ENCODE results near the gene TBL1Y. TPM values are rescaled to one million over a fixed set of nuclear protein-coding genes. Genes with fewer than 3 reads are reported as not detected.

The TBL1Y gene
- polyA plus RNA-seq, 3 donors: not detected

GRCh38 chrY:7099742-7100141 is 189.2 kb downstream of the TBL1Y start:
- Mint-ChIP-seq H3K27me3 (ENCODE audit: low read depth in 3 of 3) (no peaks in the 10 kb centered on the region), H3K4me3 (no peak overlapping the region), H3K36me3 (no peaks in the 10 kb centered on the region), H3K9me3 (no peaks in the 10 kb centered on the region), H3K27ac (no peak overlapping the region), H3K4me1 (no peaks in the 10 kb centered on the region)
- no peaks in the 10 kb centered on the region for H3K27me3 ChIP-seq (ENCODE audit: control insufficient read depth in 2 of 2, insufficient read depth in 2 of 2, low read length in 2 of 2)
- no peak overlapping the region for H3K9ac ChIP-seq (ENCODE audit: insufficient read depth, low read length, poor library complexity, severe bottlenecking)
- no peaks in the 10 kb centered on the region for H3K79me2 ChIP-seq (ENCODE audit: insufficient read depth, low read length)
- H4K20me1 ChIP-seq (ENCODE audit: insufficient read depth, low read length): no peaks in the 10 kb centered on the region
- no peaks in the 10 kb centered on the region for H3K9me3 ChIP-seq (replicated peaks in 1 of 2; ENCODE audit: control insufficient read depth in 1 of 2, insufficient read depth in 1 of 2, low read length in 2 of 2)
- no peaks in the 10 kb centered on the region for H3K4me1 ChIP-seq (ENCODE audit: control insufficient read depth in 1 of 2, insufficient read depth in 2 of 2, low read length in 2 of 2)
- no peak overlapping the region for H3K4me3 ChIP-seq (replicated peaks in 1 of 3; ENCODE audit: low read depth in 2 of 3, low read length in 3 of 3)
- no CpG with 5 or more reads among the region's 3 CpGs for WGBS (ENCODE audit: insufficient coverage)
- no peak overlapping the region for H2AFZ ChIP-seq (ENCODE audit: insufficient read depth, low read depth, low read length, poor library complexity, severe bottlenecking)
- H3K4me2 ChIP-seq (replicated peaks; ENCODE audit: extremely low read depth, low read length, poor library complexity, severe bottlenecking): no peak overlapping the region
- TF ChIP-seq, protein P1, sequence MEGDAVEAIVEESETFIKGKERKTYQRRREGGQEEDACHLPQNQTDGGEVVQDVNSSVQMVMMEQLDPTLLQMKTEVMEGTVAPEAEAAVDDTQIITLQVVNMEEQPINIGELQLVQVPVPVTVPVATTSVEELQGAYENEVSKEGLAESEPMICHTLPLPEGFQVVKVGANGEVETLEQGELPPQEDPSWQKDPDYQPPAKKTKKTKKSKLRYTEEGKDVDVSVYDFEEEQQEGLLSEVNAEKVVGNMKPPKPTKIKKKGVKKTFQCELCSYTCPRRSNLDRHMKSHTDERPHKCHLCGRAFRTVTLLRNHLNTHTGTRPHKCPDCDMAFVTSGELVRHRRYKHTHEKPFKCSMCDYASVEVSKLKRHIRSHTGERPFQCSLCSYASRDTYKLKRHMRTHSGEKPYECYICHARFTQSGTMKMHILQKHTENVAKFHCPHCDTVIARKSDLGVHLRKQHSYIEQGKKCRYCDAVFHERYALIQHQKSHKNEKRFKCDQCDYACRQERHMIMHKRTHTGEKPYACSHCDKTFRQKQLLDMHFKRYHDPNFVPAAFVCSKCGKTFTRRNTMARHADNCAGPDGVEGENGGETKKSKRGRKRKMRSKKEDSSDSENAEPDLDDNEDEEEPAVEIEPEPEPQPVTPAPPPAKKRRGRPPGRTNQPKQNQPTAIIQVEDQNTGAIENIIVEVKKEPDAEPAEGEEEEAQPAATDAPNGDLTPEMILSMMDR (IDR thresholded peaks at IDR 0.05): no peak
- no peak overlapping the region for H3K27ac ChIP-seq (ENCODE audit: low read depth in 1 of 2, low read length in 2 of 2)
- no peak for DNase-seq
- intact Hi-C loops (cut with micrococcal nuclease): no loop called here
- no peaks in the 10 kb centered on the region for H3K36me3 ChIP-seq (replicated peaks in 1 of 2; ENCODE audit: control insufficient read depth in 1 of 2, insufficient read depth in 2 of 2, low read length in 2 of 2)

DNA sequence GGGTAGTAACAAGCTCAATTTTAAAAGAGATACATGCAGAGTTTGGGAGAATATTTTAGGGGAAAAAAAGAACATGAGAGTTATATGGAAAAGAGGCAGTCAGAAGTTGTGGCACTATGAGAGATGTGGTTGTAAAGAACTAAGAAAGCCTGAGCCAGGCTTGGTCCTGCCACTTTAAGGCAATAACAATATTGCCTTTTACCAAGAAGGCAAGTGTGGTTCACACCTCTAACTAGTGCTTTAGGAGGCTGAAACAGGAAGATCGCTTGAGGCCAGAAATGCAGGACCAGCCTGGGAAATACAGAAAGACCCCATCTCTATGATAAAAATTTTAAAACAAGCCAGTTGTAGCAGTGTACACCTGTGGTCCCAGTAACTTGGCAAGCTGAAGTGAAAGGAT is 192.2 kb downstream of the TBL1Y start:
- H3K4me3 Mint-ChIP-seq: no peak overlapping the region
- no peak overlapping the region for H3K4me2 ChIP-seq (replicated peaks; ENCODE audit: extremely low read depth, low read length, poor library complexity, severe bottlenecking)
- H3K79me2 ChIP-seq (ENCODE audit: insufficient read depth, low read length): no peaks in the 10 kb centered on the region
- intact Hi-C loops (cut with micrococcal nuclease): no loop called here
- H3K27ac Mint-ChIP-seq: no peak overlapping the region
- no peaks in the 10 kb centered on the region for H3K27me3 ChIP-seq (ENCODE audit: control insufficient read depth in 2 of 2, insufficient read depth in 2 of 2, low read length in 2 of 2)
- no peaks in the 10 kb centered on the region for H3K9me3 ChIP-seq (replicated peaks in 1 of 2; ENCODE audit: control insufficient read depth in 1 of 2, insufficient read depth in 1 of 2, low read length in 2 of 2)
- no peak for DNase-seq
- no peak overlapping the region for H3K4me3 ChIP-seq (replicated peaks in 1 of 3; ENCODE audit: low read depth in 2 of 3, low read length in 3 of 3)
- no peaks in the 10 kb centered on the region for H3K4me1 ChIP-seq (ENCODE audit: control insufficient read depth in 1 of 2, insufficient read depth in 2 of 2, low read length in 2 of 2)
- H3K36me3 ChIP-seq (replicated peaks in 1 of 2; ENCODE audit: control insufficient read depth in 1 of 2, insufficient read depth in 2 of 2, low read length in 2 of 2): no peaks in the 10 kb centered on the region
- H3K9ac ChIP-seq (ENCODE audit: insufficient read depth, low read length, poor library complexity, severe bottlenecking): no peak overlapping the region
- TF ChIP-seq, protein P1 (IDR thresholded peaks at IDR 0.05): no peak
- no CpG with 5 or more reads among the region's 1 CpG for WGBS (ENCODE audit: insufficient coverage)
- peaks cover 0 to 1% (median 0%) of the 10 kb centered on the region in 3 donors for H3K27me3 Mint-ChIP-seq (ENCODE audit: low read depth in 3 of 3)
- H3K27ac ChIP-seq (ENCODE audit: low read depth in 1 of 2, low read length in 2 of 2): no peak overlapping the region
- H3K9me3 Mint-ChIP-seq: peaks cover 0 to 2% (median 0%) of the 10 kb centered on the region in 7 donors
- no peaks in the 10 kb centered on the region for H4K20me1 ChIP-seq (ENCODE audit: insufficient read depth, low read length)
- no peak overlapping the region for H2AFZ ChIP-seq (ENCODE audit: insufficient read depth, low read depth, low read length, poor library complexity, severe bottlenecking)
- no peaks in the 10 kb centered on the region for H3K4me1 Mint-ChIP-seq
- no peaks in the 10 kb centered on the region for H3K36me3 Mint-ChIP-seq

All from CD14-positive monocyte (primary cell).